IMR-90 (cell line): ENCODE measurements around the gene DDX50.

Source experiments
- CEBPB ChIP-seq: IDR thresholded peaks from 2 replicates; pipeline ENCODE4 v1.6.1; 2012; ENCODE audit warnings: low read depth, low read length, improper control_type of control experiment
- FOS ChIP-seq: fragments of 150-350 bp; IDR thresholded peaks from 2 replicates; pipeline ENCODE4 v1.6.1; 2016; ENCODE audit warnings: low read depth, low read length
- MAZ ChIP-seq: IDR thresholded peaks from 2 replicates; pipeline ENCODE4 v1.6.1; 2012; ENCODE audit warnings: low read depth, mild to moderate bottlenecking, low read length, improper control_type of control experiment, moderate library complexity, borderline replicate concordance
- MXI1 ChIP-seq: IDR thresholded peaks from 2 replicates; pipeline ENCODE4 v1.6.1; 2012; ENCODE audit warnings: low read depth, mild to moderate bottlenecking, low read length, moderate library complexity, borderline replicate concordance
- POLR2A ChIP-seq: IDR thresholded peaks from 2 replicates; pipeline ENCODE4 v1.6.1; 2012; ENCODE audit warnings: mild to moderate bottlenecking, low read depth, low read length
- RAD21 ChIP-seq: IDR thresholded peaks from 2 replicates; pipeline ENCODE4 v1.6.1; 2012; ENCODE audit warnings: low read length, improper control_type of control experiment
- RCOR1 ChIP-seq: IDR thresholded peaks from 2 replicates; pipeline ENCODE4 v1.6.1; 2012; ENCODE audit warnings: mild to moderate bottlenecking, low read length, improper control_type of control experiment; ENCODE audit not compliant: insufficient replicate concordance
- RFX5 ChIP-seq: IDR thresholded peaks from 2 replicates; pipeline ENCODE4 v1.8.0; 2012; ENCODE audit warnings: low read depth, mild to moderate bottlenecking, low read length, moderate library complexity
- SMC3 ChIP-seq: fragments of 150-350 bp; IDR thresholded peaks from 2 replicates; pipeline ENCODE4 v1.6.1; 2016; ENCODE audit warnings: low read depth, mild to moderate bottlenecking, antibody characterized with exemption, low read length, moderate library complexity
- TF ChIP-seq, protein P1 (sequence below): conservative IDR thresholded peaks from 2 replicates; pipeline ENCODE4 v1.5.1; 2012; ENCODE audit warnings: mild to moderate bottlenecking, low read depth, low read length, improper control_type of control experiment
- TF ChIP-seq, protein P2 (sequence below): fragments of 150-350 bp; IDR thresholded peaks from 2 replicates; pipeline ENCODE4 v1.6.1; 2017; ENCODE audit warnings: mild to moderate bottlenecking, antibody characterized with exemption, low read length, low read depth

- TF ChIP-seq, protein P1, sequence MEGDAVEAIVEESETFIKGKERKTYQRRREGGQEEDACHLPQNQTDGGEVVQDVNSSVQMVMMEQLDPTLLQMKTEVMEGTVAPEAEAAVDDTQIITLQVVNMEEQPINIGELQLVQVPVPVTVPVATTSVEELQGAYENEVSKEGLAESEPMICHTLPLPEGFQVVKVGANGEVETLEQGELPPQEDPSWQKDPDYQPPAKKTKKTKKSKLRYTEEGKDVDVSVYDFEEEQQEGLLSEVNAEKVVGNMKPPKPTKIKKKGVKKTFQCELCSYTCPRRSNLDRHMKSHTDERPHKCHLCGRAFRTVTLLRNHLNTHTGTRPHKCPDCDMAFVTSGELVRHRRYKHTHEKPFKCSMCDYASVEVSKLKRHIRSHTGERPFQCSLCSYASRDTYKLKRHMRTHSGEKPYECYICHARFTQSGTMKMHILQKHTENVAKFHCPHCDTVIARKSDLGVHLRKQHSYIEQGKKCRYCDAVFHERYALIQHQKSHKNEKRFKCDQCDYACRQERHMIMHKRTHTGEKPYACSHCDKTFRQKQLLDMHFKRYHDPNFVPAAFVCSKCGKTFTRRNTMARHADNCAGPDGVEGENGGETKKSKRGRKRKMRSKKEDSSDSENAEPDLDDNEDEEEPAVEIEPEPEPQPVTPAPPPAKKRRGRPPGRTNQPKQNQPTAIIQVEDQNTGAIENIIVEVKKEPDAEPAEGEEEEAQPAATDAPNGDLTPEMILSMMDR, result no peak
- TF ChIP-seq MAZ, result no peak
- TF ChIP-seq FOS, result no peak
- no peak for TF ChIP-seq POLR2A
- TF ChIP-seq RFX5, result no peak
- TF ChIP-seq SMC3, result no peak
- no peak for TF ChIP-seq RAD21
- no peak for TF ChIP-seq RCOR1
- no peak for TF ChIP-seq CEBPB
- TF ChIP-seq MXI1, result no peak
- TF ChIP-seq, protein P2, sequence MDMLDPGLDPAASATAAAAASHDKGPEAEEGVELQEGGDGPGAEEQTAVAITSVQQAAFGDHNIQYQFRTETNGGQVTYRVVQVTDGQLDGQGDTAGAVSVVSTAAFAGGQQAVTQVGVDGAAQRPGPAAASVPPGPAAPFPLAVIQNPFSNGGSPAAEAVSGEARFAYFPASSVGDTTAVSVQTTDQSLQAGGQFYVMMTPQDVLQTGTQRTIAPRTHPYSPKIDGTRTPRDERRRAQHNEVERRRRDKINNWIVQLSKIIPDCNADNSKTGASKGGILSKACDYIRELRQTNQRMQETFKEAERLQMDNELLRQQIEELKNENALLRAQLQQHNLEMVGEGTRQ, result no peak
These were observed 31.5 kb upstream of the DDX50 start for GRCh38 chr10:68869623-68870022.
